Sciatic nerve (tissue), 2 donors: ENCODE data around the gene FBXO24. TPM values are rescaled to one million over a fixed set of nuclear protein-coding genes. Genes with fewer than 3 reads are reported as not detected.

Source experiments
- ATAC-seq: fragments of 200-7000 bp; cut with Tn5 transposase; one replicate; pipeline ENCODE4 v1.9.1; 2020; ENCODE audit warnings: mild to moderate bottlenecking, moderate library complexity
- DNase-seq: peaks from one replicate; pipeline ENCODE4 v3.0.0-alpha.2; 2020; ENCODE audit warnings: low spot score
- intact Hi-C: fragments of 100-400 bp; cut with DNase I; formaldehyde crosslinking; loops from one replicate; pipeline ENCODE4 v1.14.2; 2022
- total RNA-seq: library from RNA; stranded (reverse); fragmentation: NEBNext Ultra II Directional; extraction: Animal tissue kit (Norgen Biotek cat#: 25700); gene quantifications from one replicate; pipeline ENCODE4 v1.2.1, GENCODE V29; 2021
- donor health status: DM: no; HTN: no; CAD: no.
- donor health status: DM: no; HTN: no; CAD: no.

The FBXO24 gene
- total RNA-seq, 1 donor from 2014 or later, result 1.2 TPM

DNA sequence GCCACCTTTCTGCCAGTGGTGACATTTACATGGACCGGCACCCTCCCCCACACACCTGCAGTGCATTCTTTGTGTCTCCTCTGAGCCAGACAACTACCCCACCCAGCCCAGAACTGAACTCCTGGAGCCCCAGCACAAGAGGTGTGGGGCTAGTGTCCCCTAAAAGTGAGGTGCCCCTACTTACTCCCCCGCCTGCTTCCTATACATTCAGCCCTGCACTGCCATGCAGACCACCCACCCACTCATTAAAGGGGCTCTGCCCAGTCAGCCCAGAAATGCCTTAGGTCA lies 14.4 kb upstream of the FBXO24 start:
- intact Hi-C loops, result no loop called here

DNA sequence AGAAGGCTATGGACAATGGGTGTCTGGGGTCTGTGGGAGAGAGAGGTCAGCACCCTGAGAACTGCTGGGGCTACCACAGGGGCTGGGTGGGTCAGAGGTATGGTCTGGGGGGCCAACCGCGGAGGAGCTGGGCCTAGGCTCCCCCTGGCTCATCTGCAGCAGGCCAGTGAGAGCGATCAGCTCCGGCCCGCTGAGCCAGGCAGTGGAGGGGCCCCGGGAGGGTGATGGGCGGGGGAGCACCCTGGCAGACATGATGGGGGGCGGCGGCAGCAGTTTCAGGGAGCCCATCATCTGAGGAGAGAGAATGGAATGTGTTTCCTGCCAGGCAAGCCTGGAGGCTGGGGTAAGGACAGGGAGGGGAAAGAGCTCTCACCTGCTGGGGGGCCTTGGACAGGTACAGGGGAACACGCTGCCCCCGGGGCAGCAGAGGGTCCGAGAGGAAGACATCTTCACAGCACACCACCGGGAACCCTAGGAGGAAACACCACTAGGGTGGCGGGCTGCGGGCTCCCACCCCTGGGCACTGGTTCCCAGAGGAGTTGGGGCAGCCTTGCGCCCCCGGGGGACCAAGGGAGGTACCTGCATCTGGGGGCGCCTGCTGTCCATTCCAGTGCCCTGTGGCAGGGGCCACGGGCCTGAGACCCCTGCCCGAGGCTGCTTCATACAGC lies 13.7 kb upstream of the FBXO24 start:
- ATAC-seq, result no peak
- no peak for DNase-seq
- intact Hi-C loops, result no loop called here

More for the DNA sequence above, 14.4 kb upstream of the FBXO24 start:
- DNase-seq, result no peak
- ATAC-seq, result no peak

DNA sequence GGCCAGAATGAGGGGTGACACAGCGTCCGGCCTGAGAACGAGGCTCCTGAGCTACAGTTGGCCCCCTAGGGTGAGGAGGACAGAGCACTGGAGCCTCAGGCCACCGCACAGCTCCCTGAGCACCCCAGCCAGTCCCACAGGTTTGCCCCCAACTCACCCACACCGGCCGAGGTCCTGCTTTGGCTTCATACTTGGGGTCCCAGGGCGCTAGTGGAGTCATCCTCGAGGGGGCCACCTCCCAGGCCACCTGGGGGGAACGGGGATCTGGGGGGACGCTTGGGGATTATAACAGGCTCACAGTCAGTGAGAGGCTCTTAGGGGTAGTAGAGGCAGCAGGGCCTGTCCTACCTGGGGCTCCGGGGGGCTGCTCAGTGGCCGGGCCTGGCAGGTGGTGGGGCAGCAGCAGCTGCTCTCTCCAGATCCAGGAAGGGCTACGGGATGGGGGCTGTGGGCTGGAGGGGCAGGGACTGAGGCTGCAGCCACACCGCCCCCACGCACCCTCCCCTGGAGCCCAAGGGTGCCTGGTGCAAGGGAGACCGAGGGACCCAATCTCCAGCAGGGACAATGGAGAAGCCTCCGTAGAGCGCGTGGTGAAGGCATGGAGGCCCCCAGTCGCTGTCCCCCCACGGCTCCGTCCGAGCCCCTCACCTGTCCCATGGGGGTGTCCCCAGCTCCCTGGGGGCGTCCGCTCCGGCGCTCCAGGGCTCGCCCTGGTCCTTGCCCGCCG lies 13.0 kb upstream of the FBXO24 start:
- ATAC-seq (no peak), DNase-seq (no peak)
- intact Hi-C loops, result no loop called here

DNA sequence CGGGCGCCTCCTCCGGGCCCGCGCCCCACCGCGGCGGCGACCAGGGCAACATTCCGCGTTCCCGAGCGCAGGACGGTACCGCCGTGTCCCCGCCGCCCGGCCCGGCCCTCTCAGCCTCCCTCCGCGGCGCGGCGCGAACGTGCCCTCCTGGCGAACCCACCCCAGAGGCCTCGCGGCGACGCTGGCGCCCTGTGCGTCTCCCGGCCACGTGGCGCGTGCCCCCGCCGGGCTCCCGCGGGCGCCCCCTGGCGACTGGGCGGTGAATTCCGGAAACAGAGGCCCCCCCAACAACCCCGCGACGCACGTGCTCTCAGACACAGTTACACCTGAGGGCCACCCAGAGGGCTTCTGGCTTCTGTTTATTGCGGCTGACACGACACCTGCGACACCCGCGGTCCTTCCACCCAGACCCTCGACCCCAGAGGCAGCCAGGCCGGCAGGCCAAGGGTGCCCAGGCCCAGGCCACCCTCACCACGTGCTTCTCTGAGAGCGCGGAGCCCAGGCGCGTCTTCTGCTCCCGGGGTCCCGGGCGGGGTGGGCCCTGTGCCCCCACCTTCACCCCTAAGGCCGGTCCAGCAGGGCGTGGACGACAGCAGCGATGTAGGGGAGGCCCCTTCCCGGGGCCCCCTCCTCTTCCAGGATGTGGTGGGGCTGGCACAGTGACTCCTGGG lies 12.3 kb upstream of the FBXO24 start, which contains the start of gene SAP25:
Gene SAP25, minus strand, starts transcription at position 210 of the 671 bp plus-strand sequence. Its CDS starts 158 bp downstream, at position 52.
- DNase-seq (no peak), ATAC-seq (no peak)
- intact Hi-C loops, result no loop called here

DNA sequence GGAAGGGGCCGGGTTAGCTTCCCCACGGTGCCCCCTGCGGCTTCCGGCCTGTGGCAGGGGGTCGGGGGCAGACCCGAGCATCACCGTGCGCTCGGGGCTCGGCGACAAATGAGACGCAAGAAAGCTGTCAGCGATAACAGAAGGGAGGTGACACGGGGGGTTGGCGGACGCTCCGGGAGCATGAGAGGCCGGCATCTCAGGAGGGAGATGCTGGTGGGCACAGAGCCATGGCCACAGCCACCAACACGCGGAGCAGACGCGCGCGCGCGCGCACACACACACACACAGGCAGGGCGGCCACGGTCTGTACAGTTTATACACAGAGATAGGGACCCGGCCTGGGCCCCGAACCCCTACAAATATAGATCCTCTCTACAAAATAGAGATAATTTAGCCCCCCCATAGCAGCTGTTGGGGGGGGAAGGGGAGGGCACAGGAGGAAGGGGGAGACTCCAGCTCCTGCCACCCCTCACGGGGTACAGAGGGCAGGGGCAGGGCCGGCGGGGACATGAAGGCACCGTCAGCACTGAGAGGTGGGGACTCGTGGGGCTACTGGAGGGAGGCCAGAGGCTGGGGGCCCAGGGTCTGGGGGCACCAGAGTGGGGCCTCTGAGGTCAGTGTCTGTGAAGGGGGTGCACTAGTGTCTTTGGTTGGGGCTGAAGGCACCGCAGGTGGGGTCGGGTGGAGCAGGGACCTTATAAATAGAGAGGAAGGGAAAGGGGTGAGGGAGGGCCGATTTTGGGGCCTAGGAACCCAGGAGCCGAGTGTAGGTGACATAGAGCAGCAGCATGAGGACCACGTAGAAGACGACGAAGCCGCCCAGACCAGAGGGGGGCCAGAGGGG lies 11.5 kb upstream of the FBXO24 start:
- intact Hi-C loops, result no loop called here
- DNase-seq, result no peak

DNA sequence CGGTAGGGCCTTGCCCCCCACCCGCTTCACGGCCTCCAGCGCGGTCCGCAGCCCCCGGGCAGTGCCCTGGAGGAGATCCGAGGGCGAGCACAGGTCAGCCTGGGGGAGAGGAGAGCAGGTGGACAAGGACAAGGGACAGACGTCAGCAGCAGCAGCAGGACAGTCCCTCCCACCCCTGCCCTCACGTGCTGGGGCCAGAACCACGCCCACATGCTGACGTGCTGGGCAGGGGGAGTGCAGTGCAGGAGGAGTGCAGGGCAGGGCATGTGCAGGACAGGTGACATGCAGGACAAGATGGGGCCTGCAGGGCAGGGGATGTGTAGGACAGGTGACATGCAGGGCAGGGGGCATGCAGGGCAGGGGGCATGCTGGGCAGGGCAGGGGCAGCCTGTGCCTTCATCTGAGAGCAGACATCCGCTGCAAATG lies 10.9 kb upstream of the FBXO24 start:
- ATAC-seq (no peak), DNase-seq (no peak)
- intact Hi-C loops, result no loop called here

More for the DNA sequence above, 11.5 kb upstream of the FBXO24 start:
- no peak for ATAC-seq

DNA sequence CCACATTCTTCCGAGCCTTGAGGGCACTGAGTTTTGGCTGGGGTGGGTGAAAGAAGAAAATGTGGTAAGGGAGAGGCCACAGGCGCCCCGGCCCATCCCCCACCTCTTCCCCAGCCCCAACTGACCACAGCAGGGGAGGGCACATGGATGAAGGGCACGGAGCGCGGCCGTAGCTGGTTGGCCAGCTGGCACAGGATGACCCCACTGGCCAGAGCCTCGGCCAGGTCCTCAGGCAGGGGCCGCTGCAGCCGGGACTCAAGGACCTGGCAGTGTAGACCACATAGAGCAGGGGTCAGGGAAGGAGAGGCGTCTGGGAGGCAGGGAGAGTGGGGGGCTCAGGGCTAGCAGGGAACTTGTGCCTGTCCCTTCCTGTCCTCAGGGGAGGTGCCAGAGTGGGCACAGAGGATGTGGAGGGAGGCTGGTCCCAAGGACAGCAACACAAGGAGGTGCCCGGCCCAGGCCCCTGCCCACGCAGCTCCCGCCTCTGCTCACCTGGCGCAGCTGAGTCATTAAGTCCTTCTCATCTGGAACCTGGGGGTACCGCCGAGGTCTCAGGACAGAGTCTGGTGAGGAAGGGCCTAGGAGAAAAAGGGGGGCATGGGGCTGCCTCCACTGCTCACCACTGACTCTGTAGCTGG lies 10.3 kb upstream of the FBXO24 start:
- ATAC-seq (no peak), DNase-seq (no peak)
- intact Hi-C loops, result no loop called here

DNA sequence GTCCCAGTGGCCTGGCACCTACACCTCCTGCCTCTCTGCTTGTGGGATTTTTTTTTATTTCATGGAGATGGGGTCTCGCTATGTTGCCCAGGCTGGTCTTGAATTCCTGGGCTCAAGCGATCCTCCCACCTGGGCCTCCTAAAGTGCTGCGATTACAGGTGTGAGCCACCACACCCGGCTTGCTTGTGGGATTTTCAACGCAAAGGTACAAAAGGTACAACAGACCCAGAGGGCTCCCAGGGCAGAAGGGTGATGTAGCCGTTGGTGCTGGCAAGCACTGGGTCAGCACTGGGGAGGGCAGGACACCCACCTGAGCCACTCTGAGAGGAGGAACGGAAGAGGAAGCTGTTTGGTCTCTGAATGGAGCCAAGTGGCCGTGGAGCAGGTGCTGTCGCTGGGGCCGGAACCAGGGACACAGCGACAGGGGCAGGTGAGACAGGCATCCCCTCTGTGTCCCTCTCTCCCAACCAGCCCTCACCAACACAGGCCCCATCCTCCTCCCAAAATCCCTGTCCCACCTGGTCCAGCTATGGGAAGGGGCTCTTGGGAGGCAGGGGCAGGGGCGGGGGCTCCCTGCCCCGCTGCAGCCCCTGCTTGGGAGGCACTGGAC lies 9.6 kb upstream of the FBXO24 start:
- intact Hi-C loops, result no loop called here
- DNase-seq (no peak), ATAC-seq (no peak)

DNA sequence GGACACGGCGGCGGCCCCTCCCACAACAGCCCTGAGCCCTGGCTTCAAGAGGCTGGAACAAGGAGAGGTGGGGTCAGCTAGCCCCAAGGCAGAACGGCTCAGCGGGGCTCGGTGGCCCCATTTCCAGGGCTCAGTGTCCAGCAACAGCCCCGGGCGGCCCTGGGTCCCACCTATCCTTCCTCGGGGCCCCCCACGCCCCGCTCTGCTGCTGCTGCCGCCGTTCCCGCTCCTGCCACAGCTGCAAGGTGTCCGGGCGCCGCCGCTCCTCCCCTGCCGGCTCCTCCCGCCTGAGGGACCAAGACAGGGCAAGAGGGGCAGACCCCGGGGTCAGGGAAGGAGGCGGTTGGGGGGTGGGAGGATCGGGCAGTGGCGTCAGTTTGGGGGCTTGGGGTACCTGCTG lies 9.0 kb upstream of the FBXO24 start:
- intact Hi-C loops, result no loop called here
- ATAC-seq (no peak), DNase-seq (no peak)

DNA sequence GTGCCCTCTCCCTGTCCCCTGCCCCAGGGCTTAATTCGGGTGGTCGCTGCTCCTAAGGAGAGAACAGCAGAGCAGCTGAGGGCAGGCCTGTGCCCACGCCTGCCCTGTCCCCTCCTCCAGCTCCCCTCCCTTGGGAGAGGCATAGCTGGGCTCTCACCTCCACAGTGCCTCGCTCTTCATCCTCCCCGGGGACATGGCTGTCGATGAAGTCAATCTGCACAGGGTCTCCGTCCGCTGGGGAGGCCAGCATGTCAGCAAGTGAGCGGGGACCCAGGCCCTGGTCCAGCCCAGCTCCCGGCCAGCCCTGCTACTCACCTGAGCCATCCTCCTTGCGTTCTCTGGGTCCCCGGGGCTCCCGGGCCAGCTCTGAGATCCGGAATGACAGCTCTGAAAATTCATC lies 8.6 kb upstream of the FBXO24 start:
- intact Hi-C loops, result no loop called here
- ATAC-seq, result no peak
- no peak for DNase-seq

DNA sequence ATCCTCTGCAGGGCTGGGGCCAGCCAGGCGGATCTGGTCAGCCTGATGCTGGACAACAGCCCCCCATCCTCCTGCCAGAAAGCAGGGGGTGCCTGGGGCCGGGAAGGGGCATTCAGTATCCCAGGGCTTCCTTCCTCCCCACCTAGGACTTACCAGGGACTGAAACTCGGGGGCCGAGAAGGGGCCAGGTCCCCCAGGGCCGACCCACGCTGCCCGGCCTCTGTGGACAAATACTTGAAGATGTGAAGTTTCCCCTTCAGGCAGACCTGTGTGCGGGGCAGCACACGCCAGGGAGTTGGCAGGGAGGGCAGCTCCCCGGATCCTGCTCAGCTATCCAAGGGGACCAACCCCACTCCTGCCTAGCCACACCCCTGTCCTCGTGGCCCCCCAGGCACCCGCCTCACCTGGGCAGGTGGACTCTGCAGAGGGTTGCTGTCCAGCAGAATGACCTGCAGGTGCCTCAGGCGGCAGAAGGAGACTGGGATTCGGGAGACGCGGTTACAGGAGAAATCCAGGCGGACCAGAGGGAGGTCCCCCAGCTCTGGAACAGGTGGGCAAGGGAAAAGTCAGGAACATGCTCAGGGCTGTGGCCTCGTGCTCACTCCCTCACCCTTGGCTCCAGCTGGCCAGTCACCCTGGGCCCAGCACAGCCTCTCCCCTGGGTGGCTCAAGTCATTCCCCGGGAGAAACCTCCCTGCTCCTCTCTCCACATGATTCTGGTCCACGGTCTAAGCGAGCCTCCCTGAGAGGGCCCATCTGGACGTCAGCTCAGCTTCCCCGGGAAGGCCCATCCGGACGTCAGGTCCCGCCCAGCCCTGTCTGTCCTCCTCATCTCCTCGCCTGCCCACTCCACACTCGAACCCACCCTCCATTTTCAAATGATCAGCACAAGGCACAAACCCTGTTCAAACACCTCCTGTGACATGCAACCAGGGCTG lies 7.6 kb upstream of the FBXO24 start:
- intact Hi-C loops, result no loop called here
- DNase-seq, result no peak
- no peak for ATAC-seq

DNA sequence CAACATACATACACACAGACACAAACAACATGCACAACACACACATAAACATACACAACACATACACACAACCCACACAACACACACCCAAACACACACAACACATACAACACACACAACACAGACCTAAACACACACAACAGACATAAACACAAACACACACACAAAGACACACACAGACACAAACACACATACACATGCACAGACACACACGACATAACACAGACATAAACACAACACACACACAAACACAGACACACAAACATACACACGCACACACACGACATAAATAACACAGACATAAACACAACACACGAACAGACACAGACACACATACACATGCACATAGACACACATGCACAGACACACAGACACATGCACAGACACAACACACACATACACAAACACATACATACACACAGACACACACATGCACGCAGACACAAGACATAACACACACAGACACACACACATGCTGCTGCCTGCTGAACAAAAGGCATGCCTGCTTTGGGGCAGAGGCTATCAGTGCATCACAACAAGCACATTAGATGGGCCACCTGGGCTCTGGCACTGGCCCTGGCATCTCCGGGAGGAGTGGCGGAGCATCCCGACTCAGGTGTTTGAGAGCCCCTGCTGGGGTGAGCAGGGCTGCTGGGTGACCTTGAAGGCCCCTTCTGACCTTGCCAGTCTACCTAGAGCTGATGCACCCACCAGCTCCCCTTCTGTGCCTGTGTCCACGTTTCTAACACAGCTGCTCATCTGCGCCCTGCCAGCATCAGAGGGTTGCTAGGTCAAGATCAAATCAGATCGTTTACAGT lies 5.5 kb upstream of the FBXO24 start:
- intact Hi-C loops, result no loop called here
- ATAC-seq, result no peak
- DNase-seq, result no peak

DNA sequence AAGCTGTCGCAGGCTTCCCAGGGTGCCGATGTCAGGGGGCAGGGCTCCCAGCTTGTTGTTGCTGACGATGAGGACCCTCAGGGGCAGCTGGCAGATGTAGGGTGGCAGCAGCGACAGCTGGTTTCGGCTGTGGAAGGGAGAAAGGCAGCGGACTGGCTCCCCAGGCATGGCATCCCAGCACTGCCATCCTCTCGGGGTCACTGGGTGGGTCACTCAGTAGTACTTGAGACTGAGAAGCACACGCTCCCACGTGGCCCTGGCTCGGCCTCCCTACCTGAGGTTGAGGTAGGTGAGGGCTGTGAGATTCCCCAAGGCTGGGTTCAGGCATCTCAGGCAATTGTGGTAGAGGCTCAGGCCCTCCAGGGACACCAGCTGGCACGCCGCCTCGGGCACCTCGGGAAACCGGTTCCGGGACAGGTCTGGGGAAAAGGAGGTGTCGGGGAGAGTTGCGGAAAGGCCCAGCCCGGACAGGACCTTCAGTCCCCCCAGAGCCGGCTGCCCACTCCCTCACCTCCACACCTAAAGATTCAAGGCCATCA lies 4.0 kb upstream of the FBXO24 start:
- intact Hi-C loops, result no loop called here
- ATAC-seq (no peak), DNase-seq (no peak)

DNA sequence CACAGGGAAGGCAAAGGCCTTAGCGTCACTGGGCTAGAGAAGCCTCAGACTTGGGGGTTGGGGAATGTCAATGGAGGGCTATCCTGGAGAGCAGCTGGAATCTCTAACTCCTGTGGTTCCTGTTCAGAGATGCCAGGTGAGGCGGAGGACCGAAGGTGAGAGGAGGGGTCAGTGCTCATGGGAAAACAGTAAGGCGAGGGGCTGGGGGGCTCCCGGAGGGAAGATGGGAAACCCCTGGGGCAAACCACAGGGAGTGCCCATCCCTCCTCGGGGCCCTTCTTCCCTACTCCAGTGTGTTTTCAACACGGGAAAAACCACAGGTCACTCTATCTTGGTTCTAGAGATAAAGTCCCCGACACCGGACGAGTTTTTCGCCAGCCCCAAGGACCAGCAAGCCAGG lies 3.5 kb upstream of the FBXO24 start:
- ATAC-seq (no peak), DNase-seq (no peak)
- intact Hi-C loops, result no loop called here

DNA sequence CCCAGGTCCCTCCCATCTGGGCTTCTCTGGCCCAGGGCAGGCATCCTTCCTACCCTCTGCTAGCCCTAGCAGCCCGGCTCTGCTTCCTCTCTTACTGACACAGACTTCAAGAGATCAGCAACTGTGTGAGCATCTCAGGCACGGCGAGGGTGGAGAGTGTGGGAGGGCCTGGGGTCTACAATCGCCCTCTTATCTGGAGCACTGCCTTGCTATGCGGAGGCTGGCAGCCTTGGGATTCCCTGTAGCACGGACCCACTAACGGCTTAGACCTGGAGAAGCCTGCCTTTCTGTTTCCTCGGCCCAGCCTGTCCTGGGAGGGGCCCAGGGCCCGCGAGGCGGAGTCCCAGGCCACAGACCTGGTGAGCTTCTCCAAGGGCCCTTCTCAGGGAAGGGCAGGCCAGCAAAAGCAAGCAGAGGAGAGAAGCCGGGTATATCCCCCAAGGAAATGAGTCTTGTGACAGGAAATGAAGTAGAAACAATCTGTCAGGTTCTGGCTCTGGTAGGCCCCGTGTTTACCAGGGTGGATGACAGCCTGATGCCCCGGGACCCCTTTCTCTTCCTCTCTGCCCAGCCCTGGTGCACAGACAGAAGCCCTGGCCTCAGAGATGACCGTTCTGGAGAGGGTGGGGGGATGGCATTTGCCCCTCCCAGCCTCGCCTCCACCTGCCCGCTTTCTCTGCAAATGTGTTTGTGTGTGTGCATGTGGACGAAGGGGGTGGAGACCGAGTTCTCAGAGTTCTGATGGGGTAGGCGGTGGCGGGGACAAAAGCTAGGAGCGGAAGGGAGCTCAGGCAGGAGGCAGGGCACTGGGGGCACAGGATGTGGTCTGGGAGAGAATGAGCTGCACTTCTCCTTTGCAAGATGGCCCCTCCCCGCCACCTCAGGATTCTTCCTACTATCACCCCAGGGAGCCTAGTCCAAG lies 2.7 kb upstream of the FBXO24 start:
- DNase-seq, result peak; percentile 80
- intact Hi-C loops, result no loop called here
- ATAC-seq, result peak; percentile 9
